ENCODE measurements around the gene GBE1. TPM values are rescaled to one million over a fixed set of nuclear protein-coding genes. Genes with fewer than 3 reads are reported as not detected.

GBE1 gene
- total RNA-seq, 1 donor from 2014 or later = 34.4 TPM

DNA sequence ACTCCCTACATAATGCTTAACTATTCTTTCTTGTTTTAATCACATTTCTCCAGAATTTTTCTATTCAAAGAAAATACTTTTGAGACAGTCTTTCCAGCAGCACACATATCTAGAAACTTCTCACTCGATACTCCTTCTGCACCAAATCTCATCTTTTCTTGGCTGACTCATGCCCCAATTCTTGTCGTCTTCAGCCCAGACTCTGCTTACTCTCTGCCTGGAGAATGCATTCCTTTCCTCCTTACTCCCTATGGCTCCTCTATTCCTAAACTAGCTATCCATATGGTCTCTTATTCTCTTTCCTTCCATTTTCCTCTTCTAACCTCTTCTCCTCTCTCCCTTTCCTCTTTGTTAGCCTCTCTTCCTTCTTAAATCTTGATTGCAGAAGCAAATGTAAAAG lies 158.7 kb downstream of the GBE1 start:
- no peaks in the 10 kb centered on the region for H3K27me3 ChIP-seq
- no peak overlapping the region for H3K4me2 ChIP-seq
- no peak for DNase-seq (ENCODE audit: low spot score)
- H3K4me1 ChIP-seq = no peaks in the 10 kb centered on the region
- Mint-ChIP-seq H3K4me3 (no peak overlapping the region), H3K27me3 (ENCODE audit: insufficient read depth, low read depth) (peaks cover 2% of the 10 kb centered on the region), H3K27ac (no peak overlapping the region), H3K36me3 (no peaks in the 10 kb centered on the region), H3K9me3 (no peaks in the 10 kb centered on the region), H3K4me1 (peaks cover 4% of the 10 kb centered on the region)
- H3K36me3 ChIP-seq = no peaks in the 10 kb centered on the region
- no peaks in the 10 kb centered on the region for H3F3A ChIP-seq (ENCODE audit: low read depth)
- H2AFZ ChIP-seq (replicated peaks) = no peak overlapping the region
- H3K4me3 ChIP-seq = no peak overlapping the region
- no peak overlapping the region for H3K27ac ChIP-seq
- no peak overlapping the region for H3K9ac ChIP-seq
- no peaks in the 10 kb centered on the region for H3K79me2 ChIP-seq (ENCODE audit: low read depth)
- no peaks in the 10 kb centered on the region for H3K9me3 ChIP-seq (ENCODE audit: low read depth)
- H4K20me1 ChIP-seq (ENCODE audit: low read depth) = no peaks in the 10 kb centered on the region
- TF ChIP-seq EZH2phosphoT487 (IDR thresholded peaks at IDR 0.05) (no peak), EZH2 (IDR thresholded peaks at IDR 0.05) (no peak)
- TF ChIP-seq, protein P1, sequence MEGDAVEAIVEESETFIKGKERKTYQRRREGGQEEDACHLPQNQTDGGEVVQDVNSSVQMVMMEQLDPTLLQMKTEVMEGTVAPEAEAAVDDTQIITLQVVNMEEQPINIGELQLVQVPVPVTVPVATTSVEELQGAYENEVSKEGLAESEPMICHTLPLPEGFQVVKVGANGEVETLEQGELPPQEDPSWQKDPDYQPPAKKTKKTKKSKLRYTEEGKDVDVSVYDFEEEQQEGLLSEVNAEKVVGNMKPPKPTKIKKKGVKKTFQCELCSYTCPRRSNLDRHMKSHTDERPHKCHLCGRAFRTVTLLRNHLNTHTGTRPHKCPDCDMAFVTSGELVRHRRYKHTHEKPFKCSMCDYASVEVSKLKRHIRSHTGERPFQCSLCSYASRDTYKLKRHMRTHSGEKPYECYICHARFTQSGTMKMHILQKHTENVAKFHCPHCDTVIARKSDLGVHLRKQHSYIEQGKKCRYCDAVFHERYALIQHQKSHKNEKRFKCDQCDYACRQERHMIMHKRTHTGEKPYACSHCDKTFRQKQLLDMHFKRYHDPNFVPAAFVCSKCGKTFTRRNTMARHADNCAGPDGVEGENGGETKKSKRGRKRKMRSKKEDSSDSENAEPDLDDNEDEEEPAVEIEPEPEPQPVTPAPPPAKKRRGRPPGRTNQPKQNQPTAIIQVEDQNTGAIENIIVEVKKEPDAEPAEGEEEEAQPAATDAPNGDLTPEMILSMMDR (IDR thresholded peaks at IDR 0.05) = no peak

DNA sequence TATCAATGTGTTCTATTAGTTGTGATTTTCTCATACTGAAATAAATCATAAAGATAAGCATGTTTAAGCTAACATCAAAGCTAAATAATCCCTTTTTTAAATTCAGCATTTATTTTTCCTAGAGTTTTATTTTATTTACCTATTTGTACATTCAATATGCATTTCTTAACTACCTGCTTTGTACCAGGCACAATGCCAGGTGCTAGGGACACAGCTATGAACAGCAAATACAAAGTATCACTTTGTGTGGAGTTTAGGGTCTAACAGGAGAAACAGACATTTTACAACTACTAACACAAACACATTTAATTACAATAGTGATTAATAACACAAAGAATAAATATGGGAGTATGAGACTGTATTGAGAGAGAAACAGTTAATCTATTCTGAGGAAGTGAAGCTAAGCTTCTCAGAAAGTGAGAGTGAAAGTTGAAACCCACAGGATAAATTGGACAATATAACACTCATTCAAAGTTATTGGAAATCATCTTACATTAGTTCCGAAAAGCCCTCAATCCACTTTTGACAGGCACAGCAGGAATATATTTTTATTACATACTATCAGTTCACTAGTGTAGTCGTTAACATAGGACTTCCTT lies 159.6 kb downstream of the GBE1 start:
- H3K9ac ChIP-seq = no peak overlapping the region
- Mint-ChIP-seq H3K27me3 (ENCODE audit: insufficient read depth, low read depth) (peaks cover 2% of the 10 kb centered on the region), H3K4me1 (peaks cover 4% of the 10 kb centered on the region), H3K27ac (no peak overlapping the region), H3K36me3 (no peaks in the 10 kb centered on the region), H3K9me3 (no peaks in the 10 kb centered on the region), H3K4me3 (no peak overlapping the region)
- H3K27me3 ChIP-seq = no peaks in the 10 kb centered on the region
- H3K4me1 ChIP-seq = no peaks in the 10 kb centered on the region
- no peak overlapping the region for H3K4me3 ChIP-seq
- H3K36me3 ChIP-seq = no peaks in the 10 kb centered on the region
- H3F3A ChIP-seq (ENCODE audit: low read depth) = no peaks in the 10 kb centered on the region
- H3K4me2 ChIP-seq = no peak overlapping the region
- no peaks in the 10 kb centered on the region for H3K79me2 ChIP-seq (ENCODE audit: low read depth)
- H2AFZ ChIP-seq (replicated peaks) = no peak overlapping the region
- TF ChIP-seq EZH2phosphoT487 (IDR thresholded peaks at IDR 0.05) (no peak), EZH2 (IDR thresholded peaks at IDR 0.05) (no peak)
- TF ChIP-seq, protein P1 (IDR thresholded peaks at IDR 0.05) = no peak
- no peaks in the 10 kb centered on the region for H3K9me3 ChIP-seq (ENCODE audit: low read depth)
- no peak overlapping the region for H3K27ac ChIP-seq
- H4K20me1 ChIP-seq (ENCODE audit: low read depth) = no peaks in the 10 kb centered on the region
- DNase-seq (ENCODE audit: low spot score) = no peak

DNA sequence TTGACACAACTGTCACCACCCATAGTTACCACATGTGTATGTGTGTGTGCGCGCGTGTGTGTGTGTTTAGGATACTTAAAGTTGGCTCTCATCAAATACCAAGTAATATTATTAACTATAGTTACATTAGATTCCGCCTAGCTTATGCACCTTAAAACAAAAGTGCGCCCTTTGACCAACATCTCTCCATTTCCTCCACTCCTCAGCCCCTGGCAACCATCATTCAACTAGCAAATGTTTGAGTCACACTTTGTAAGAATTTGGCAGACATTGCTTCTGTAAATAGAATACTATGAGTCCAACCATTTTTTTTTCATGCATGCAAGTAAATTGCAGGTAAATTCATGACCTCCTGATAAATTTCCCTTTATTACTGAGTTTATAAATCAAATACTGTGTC lies 169.3 kb downstream of the GBE1 start:
- H3K9me3 Mint-ChIP-seq = no peaks in the 10 kb centered on the region
- H3K27ac Mint-ChIP-seq = no peak overlapping the region
- no peaks in the 10 kb centered on the region for H3K36me3 Mint-ChIP-seq
- Histone ChIP-seq H4K20me1 (ENCODE audit: low read depth) (no peaks in the 10 kb centered on the region), H3K9me3 (ENCODE audit: low read depth) (no peaks in the 10 kb centered on the region), H3K4me3 (no peak overlapping the region), H3K4me2 (no peak overlapping the region), H3K36me3 (no peaks in the 10 kb centered on the region), H3K27me3 (no peaks in the 10 kb centered on the region), H3K79me2 (ENCODE audit: low read depth) (no peaks in the 10 kb centered on the region), H3K4me1 (no peaks in the 10 kb centered on the region), H3K27ac (no peak overlapping the region), H3K9ac (no peak overlapping the region), H3F3A (ENCODE audit: low read depth) (no peaks in the 10 kb centered on the region), H2AFZ (replicated peaks) (no peak overlapping the region)
- no peak overlapping the region for H3K4me3 Mint-ChIP-seq
- no peak for DNase-seq (ENCODE audit: low spot score)
- TF ChIP-seq, protein P1 (IDR thresholded peaks at IDR 0.05) = no peak
- TF ChIP-seq EZH2phosphoT487 (IDR thresholded peaks at IDR 0.05) = no peak
- no peak for TF ChIP-seq EZH2 (IDR thresholded peaks at IDR 0.05)
- H3K4me1 Mint-ChIP-seq = no peaks in the 10 kb centered on the region
- no peaks in the 10 kb centered on the region for H3K27me3 Mint-ChIP-seq (ENCODE audit: insufficient read depth, low read depth)

Data from neural progenitor cell (in vitro differentiated cells).